HepG2 (cell line): ENCODE data around the gene CRK. TPM values are rescaled to one million over a fixed set of nuclear protein-coding genes. Genes with fewer than 3 reads are reported as not detected.

Source experiments
- ATAC-seq: fragments of 200-7000 bp; cut with Tn5 transposase; 3 replicates; pipeline ENCODE4 v1.9.1; 2020; ENCODE audit warnings: mild to moderate bottlenecking, moderate library complexity
- BruUV-seq: library from RNA; stranded (reverse); fragments of 400-500 nt; replicated peaks from 2 replicates; lab custom pipeline; 2021; lab: Mats Ljungman, UMichigan
- CTCF ChIA-PET: fragments of 300-600 bp; formaldehyde crosslinking; extraction: SDS; loops from one replicate; lab custom pipeline; 2021; ENCODE audit warnings: low total read pairs, inconsistent platforms, low intra/inter-chr PET ratio; lab: Yijun Ruan, JAX
- POLR2A ChIA-PET: fragments of 350-600 bp; sonication (Branson Sonifier 250); formaldehyde crosslinking; loops from one replicate; lab custom pipeline; 2020; ENCODE audit warnings: antibody characterized with exemption, inconsistent platforms; lab: Yijun Ruan, JAX
- DNase-seq: peaks from one replicate; pipeline ENCODE4 v3.0.0-alpha.2; 2015; ENCODE audit warnings: low spot score
- FAIRE-seq: peaks from 3 replicates; lab custom pipeline; 2011; peaks lifted over from hg19 to GRCh38; lab: Jason Lieb, UNC
- H2AFZ ChIP-seq: one replicate; pipeline ENCODE4 v1.6.1; 2011; ENCODE audit warnings: low read length, inconsistent platforms
- H3K27ac ChIP-seq: fragments of 300-600 bp; 3 replicates; pipeline ENCODE4 v1.8.0; 2011; ENCODE audit warnings: mixed run types, mild to moderate bottlenecking, mixed read lengths, low read length, inconsistent platforms; ENCODE audit not compliant: insufficient read depth; ENCODE audit errors: extremely low read length
- H3K27me3 ChIP-seq, 2 experiments: fragments of 200-600 bp in 1 of 2; 2 replicates in 1 of 2; 3 replicates in 1 of 2; pipeline versions ENCODE4 v1.6.0 to v1.8.0; 2011; ENCODE audit warnings: low read length in 2 of 2, mild to moderate bottlenecking in 2 of 2, moderate library complexity in 2 of 2, inconsistent platforms in 1 of 2; ENCODE audit not compliant: insufficient read depth in 2 of 2, control insufficient read depth in 1 of 2
- H3K36me3 ChIP-seq, 2 experiments: fragments of 200-600 bp in 1 of 2; replicated peaks in 1 of 2; 2 replicates in 1 of 2; 3 replicates in 1 of 2; pipeline versions ENCODE4 v1.5.1 to v1.8.0; 2011; ENCODE audit warnings: low read length in 2 of 2, inconsistent platforms in 1 of 2; ENCODE audit not compliant: insufficient read depth in 2 of 2, control insufficient read depth in 1 of 2
- H3K4me1 ChIP-seq: 2 replicates; pipeline ENCODE4 v1.5.1; 2012; ENCODE audit warnings: low read length, inconsistent platforms; ENCODE audit not compliant: insufficient read depth
- H3K4me2 ChIP-seq: 2 replicates; pipeline ENCODE4 v1.6.0; 2011; ENCODE audit warnings: low read depth, low read length, inconsistent platforms
- H3K4me3 ChIP-seq, 3 experiments: fragments of 200-600 bp in 1 of 3; sonication (generic), shearing (Covaris generic) in 1 of 3; replicated peaks in 1 of 3; 2 replicates each; pipeline ENCODE4 v1.5.1; 2011 to 2016; ENCODE audit warnings: low read length in 3 of 3, inconsistent platforms in 2 of 3, low read depth in 2 of 3, mild to moderate bottlenecking in 2 of 3, control low read depth in 1 of 3, mixed read lengths in 1 of 3; ENCODE audit not compliant: insufficient read depth in 1 of 3
- H3K79me2 ChIP-seq: one replicate; pipeline ENCODE4 v1.6.1; 2011; ENCODE audit warnings: low read length, inconsistent platforms; ENCODE audit not compliant: insufficient read depth
- H3K9ac ChIP-seq: 2 replicates; pipeline ENCODE4 v1.6.0; 2011; ENCODE audit warnings: mild to moderate bottlenecking, low read depth, low read length, inconsistent platforms; ENCODE audit not compliant: insufficient read depth
- H3K9me3 ChIP-seq: 2 replicates; pipeline ENCODE4 v1.5.1; 2012; ENCODE audit warnings: mild to moderate bottlenecking, low read length
- H4K20me1 ChIP-seq: 2 replicates; pipeline ENCODE4 v1.6.0; 2011; ENCODE audit warnings: inconsistent platforms, mild to moderate bottlenecking, low read length, moderate library complexity; ENCODE audit not compliant: insufficient read depth
- AGO2 ChIP-seq: fragments of 200-400 bp; formaldehyde crosslinking; optimal IDR thresholded peaks from 2 replicates; pipeline ENCODE3; 2017; ENCODE audit warnings: mild to moderate bottlenecking, low read depth, low read length, moderate library complexity
- ARNT2 ChIP-seq: sonication (generic); formaldehyde crosslinking; IDR thresholded peaks from 2 replicates; pipeline ENCODE4 v1.8.0; 2022; ENCODE audit warnings: mild to moderate bottlenecking, low read depth, missing genetic modification reagents, moderate library complexity
- KLF9 ChIP-seq: IDR thresholded peaks from 2 replicates; pipeline ENCODE4 v1.6.1; 2016; ENCODE audit warnings: low read depth
- NAIF1 ChIP-seq: sonication (generic); formaldehyde crosslinking; IDR thresholded peaks from 2 replicates; pipeline ENCODE4 v1.5.0; 2020; ENCODE audit warnings: mild to moderate bottlenecking, missing genetic modification reagents, borderline replicate concordance
- PITX1 ChIP-seq: sonication (generic); formaldehyde crosslinking; IDR thresholded peaks from 2 replicates; pipeline ENCODE4 v1.5.1; 2020; ENCODE audit warnings: mild to moderate bottlenecking, missing genetic modification reagents
- SIX4 ChIP-seq: sonication (generic); formaldehyde crosslinking; IDR thresholded peaks from 2 replicates; pipeline ENCODE4 v1.4.0; 2020; ENCODE audit warnings: missing genetic modification reagents
- ZNF335 ChIP-seq: sonication (generic); formaldehyde crosslinking; IDR thresholded peaks from 2 replicates; pipeline ENCODE4 v1.4.0; 2020; ENCODE audit warnings: missing genetic modification reagents
- ZNF343 ChIP-seq: sonication (generic); formaldehyde crosslinking; IDR thresholded peaks from 2 replicates; pipeline ENCODE4 v1.4.0; 2020; ENCODE audit warnings: mild to moderate bottlenecking, missing genetic modification reagents
- ZSCAN21 ChIP-seq: sonication (generic); formaldehyde crosslinking; IDR thresholded peaks from 2 replicates; pipeline ENCODE4 v1.8.0; 2022; ENCODE audit warnings: mild to moderate bottlenecking, missing genetic modification reagents, moderate library complexity, borderline replicate concordance
- WGBS: methylation state at CpG from one replicate; pipeline ENCODE4 v1.1.6; 2017; ENCODE audit warnings: low lambda C conversion rate; 5-methylcytosine and 5-hydroxymethylcytosine counted together
- in situ Hi-C: cut with HindIII; loops from 2 replicates; pipeline ENCODE4 v1.10.0; 2017; ENCODE audit warnings: low pct_unique_long_range_greater_than_20kb; ENCODE audit not compliant: extremely low pct_ligation_motif_present
- intact Hi-C: fragments of 100-400 bp; cut with micrococcal nuclease; formaldehyde crosslinking; loops from one replicate; pipeline ENCODE4 v1.10.0; 2022; ENCODE audit not compliant: unreplicated experiment
- polyA plus RNA-seq, 8 experiments: library from polyadenylated mRNA; depleted of rRNA in 3 of 8; stranded (reverse) in 7 of 8; unstranded in 1 of 8; fragments of >200 nt; fragmentation: Illumina TruSeq in 4 of 8; extraction: Trizol in 4 of 8; gene quantifications; 2 replicates each; pipeline versions ENCODE4 v1.2.1 to v1.2.3, GENCODE V29; 2011 to 2016; ENCODE audit warnings: low read depth in 4 of 8, missing spikeins in 1 of 8, mixed read lengths in 1 of 8; ENCODE audit not compliant: insufficient read depth in 1 of 8
- total RNA-seq, 5 experiments: library from RNA; depleted of rRNA; stranded (reverse); fragments of >200 nt; fragmentation: Illumina TruSeq; extraction: Trizol; gene quantifications; 2 replicates each; pipeline ENCODE4 v1.2.3, GENCODE V29; 2016; ENCODE audit warnings: low read depth in 1 of 5
- TF ChIP-seq, protein P1 (sequence below): fragments of 450-650 bp; IDR thresholded peaks from 2 replicates; pipeline ENCODE4 v1.6.1; 2016
- TF ChIP-seq, protein P2 (sequence below): sonication (generic); formaldehyde crosslinking; IDR thresholded peaks from 2 replicates; pipeline ENCODE4 v1.4.0; 2020; ENCODE audit warnings: missing genetic modification reagents, low read depth, mild to moderate bottlenecking, borderline replicate concordance
- TF ChIP-seq, protein P3 (sequence below): sonication (generic); formaldehyde crosslinking; conservative IDR thresholded peaks from 2 replicates; pipeline ENCODE4 v1.4.0; 2020; ENCODE audit warnings: missing genetic modification reagents

Gene CRK
- total and polyA plus RNA-seq, 2 of the 13 experiments (the other 11 are each of a cell fraction or from before 2014, with no cell fraction given), result 47.4 to 54.2 TPM

DNA sequence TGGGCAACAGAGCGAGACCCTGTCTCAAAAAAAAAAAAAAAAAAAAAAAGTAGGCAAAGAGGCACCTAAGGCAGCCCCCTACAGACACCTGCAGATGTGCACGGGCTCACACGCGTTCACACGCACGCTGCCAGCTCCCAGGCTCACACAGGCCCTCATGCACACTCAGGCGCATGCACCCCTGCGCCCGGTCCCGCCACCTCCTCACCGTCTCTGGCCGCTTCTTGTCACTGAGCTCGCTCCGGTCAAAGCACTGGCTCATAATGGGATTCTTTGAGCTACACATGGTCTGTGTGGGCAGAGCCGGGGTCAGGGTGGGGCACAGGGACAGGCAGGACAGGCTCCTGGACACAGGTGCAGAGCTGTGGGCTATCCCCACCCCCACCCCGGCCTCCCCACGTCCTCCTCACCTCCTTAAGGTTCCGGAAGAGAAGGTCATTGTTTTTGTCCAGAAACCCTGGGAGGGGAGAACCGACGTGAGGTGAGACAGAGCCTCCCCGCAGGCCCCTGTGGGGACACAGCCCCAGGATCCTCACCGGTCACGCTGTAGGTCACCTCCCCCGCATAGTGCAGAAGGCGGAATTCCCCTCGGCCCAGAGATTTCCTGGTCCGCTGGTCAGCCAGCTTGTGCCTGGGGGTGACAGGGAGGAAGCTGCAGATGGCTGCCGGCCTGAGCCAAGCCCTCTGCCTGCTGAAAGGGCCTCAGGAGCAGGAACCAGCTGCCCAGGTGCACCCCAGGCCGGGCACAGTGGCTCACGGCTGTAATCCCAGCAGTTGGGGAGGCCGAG is 18.6 kb upstream of the CRK start:
- Histone ChIP-seq H4K20me1 (no peaks in the 10 kb centered on the region), H3K9ac (no peak overlapping the region), H3K36me3 (peaks cover 14 to 36% of the 10 kb centered on the region in 2 experiments; a peak in 3 of 5 replicates), H3K4me2 (no peak overlapping the region), H3K4me3 (no peak overlapping the region), H2AFZ (no peak overlapping the region), H3K9me3 (no peaks in the 10 kb centered on the region), H3K79me2 (no peaks in the 10 kb centered on the region), H3K27me3 (no peaks in the 10 kb centered on the region), H3K27ac (no peak overlapping the region), H3K4me1 (no peaks in the 10 kb centered on the region)
- WGBS, result 96% methylated on average over 28 of the region's 31 CpGs
- intact Hi-C loops, result no loop called here
- no peak for DNase-seq
- TF ChIP-seq AGO2, result peak; percentile 28
- TF ChIP-seq ARNT2 (CRISPR knock-in tag), result no peak
- TF ChIP-seq, protein P1, sequence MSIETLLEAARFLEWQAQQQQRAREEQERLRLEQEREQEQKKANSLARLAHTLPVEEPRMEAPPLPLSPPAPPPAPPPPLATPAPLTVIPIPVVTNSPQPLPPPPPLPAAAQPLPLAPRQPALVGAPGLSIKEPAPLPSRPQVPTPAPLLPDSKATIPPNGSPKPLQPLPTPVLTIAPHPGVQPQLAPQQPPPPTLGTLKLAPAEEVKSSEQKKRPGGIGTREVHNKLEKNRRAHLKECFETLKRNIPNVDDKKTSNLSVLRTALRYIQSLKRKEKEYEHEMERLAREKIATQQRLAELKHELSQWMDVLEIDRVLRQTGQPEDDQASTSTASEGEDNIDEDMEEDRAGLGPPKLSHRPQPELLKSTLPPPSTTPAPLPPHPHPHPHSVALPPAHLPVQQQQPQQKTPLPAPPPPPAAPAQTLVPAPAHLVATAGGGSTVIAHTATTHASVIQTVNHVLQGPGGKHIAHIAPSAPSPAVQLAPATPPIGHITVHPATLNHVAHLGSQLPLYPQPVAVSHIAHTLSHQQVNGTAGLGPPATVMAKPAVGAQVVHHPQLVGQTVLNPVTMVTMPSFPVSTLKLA, result no peak
- ChIA-PET CTCF (no interaction called here), POLR2A (interaction anchor here (1.5 kb wide), 1 partner anchor 18 kb away, joined by 4 read pairs; no protein-coding TSS in a partner anchor)
- in situ Hi-C loops, result no loop called here
- no TSS peak for BruUV-seq
- FAIRE-seq, result no peak
- ATAC-seq, result no peak

DNA sequence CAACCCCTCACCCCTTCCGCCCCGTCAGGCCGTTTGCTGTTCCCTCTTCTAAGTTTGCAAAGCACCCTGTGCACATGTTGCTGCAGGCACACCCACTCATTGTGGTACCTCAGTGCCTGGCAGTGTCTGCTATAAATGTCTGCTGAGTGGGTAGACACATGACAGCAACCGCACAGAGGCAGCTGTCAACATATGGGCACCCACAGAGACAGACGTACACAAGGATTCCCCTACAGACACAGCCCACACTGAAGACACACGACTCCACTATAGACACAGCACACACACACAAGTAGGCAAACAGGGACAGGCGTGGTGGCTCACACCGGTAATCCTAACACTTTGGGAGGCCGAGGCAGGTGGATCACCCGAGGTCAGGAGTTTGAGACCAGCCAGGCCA is 17.8 kb upstream of the CRK start:
- POLR2A ChIA-PET, result no interaction called here
- 93% methylated on average over 10 of the region's 10 CpGs for WGBS
- ATAC-seq, result no peak
- TF ChIP-seq, protein P2, sequence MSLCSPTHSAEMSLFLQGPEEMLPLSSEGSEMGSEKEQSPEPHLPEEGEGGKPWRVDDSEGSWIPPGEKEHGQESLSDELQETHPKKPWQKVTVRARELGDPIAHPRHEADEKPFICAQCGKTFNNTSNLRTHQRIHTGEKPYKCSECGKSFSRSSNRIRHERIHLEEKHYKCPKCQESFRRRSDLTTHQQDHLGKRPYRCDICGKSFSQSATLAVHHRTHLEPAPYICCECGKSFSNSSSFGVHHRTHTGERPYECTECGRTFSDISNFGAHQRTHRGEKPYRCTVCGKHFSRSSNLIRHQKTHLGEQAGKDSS (CRISPR knock-in tag), result no peak
- TF ChIP-seq SIX4 (CRISPR knock-in tag), result no peak
- TF ChIP-seq KLF9 (CRISPR knock-in tag), result no peak
- TF ChIP-seq, protein P3, sequence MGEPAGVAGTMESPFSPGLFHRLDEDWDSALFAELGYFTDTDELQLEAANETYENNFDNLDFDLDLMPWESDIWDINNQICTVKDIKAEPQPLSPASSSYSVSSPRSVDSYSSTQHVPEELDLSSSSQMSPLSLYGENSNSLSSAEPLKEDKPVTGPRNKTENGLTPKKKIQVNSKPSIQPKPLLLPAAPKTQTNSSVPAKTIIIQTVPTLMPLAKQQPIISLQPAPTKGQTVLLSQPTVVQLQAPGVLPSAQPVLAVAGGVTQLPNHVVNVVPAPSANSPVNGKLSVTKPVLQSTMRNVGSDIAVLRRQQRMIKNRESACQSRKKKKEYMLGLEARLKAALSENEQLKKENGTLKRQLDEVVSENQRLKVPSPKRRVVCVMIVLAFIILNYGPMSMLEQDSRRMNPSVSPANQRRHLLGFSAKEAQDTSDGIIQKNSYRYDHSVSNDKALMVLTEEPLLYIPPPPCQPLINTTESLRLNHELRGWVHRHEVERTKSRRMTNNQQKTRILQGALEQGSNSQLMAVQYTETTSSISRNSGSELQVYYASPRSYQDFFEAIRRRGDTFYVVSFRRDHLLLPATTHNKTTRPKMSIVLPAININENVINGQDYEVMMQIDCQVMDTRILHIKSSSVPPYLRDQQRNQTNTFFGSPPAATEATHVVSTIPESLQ, result no peak
- TF ChIP-seq ZSCAN21 (CRISPR knock-in tag), result no peak
- TF ChIP-seq ZNF335 (CRISPR knock-in tag), result no peak
- no peak for TF ChIP-seq ZNF343
- TF ChIP-seq PITX1 (CRISPR knock-in tag), result no peak
- no peak for TF ChIP-seq NAIF1 (CRISPR knock-in tag)

More for the DNA sequence above, 17.8 kb upstream of the CRK start:
- no peaks in the 10 kb centered on the region for H3K9me3 ChIP-seq
- intact Hi-C loops (no loop called here), in situ Hi-C loops (no loop called here)
- no peak overlapping the region for H2AFZ ChIP-seq
- no peaks in the 10 kb centered on the region for H4K20me1 ChIP-seq
- H3K79me2 ChIP-seq, result no peaks in the 10 kb centered on the region
- H3K4me3 ChIP-seq, result no peak overlapping the region
- H3K4me2 ChIP-seq, result no peak overlapping the region
- peaks cover 14 to 38% of the 10 kb centered on the region in 2 experiments; a peak in 3 of 5 replicates for H3K36me3 ChIP-seq
- H3K4me1 ChIP-seq, result peaks cover 6% of the 10 kb centered on the region
- no peaks in the 10 kb centered on the region for H3K27me3 ChIP-seq
- no peak overlapping the region for H3K9ac ChIP-seq
- no TSS peak for BruUV-seq
- DNase-seq, result no peak
- H3K27ac ChIP-seq, result no peak overlapping the region
- FAIRE-seq, result no peak
- CTCF ChIA-PET, result no interaction called here
